ENCODE measurements around the gene LNX2.

LNX2 gene

DNA sequence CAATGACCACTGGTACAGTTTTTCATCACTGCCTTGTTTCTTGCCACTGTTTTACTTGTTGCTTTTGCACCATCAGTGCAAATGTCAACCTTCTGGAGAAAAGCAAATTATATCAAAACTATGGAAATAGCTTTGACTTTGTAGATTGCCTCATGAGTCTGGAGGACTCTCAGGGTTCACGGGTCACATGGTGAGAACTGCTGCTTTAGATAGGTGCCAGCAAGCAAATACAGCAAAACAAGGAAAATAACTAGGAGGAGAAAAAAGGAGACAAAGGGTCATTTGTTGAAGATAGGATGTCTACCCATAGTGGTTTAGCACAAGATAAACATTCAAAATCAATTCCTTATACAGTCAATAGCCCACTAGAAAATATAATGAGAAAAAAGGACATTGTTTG is 34.5 kb upstream of the LNX2 start:
- no peak overlapping the region for H3K4me2 ChIP-seq (ENCODE audit: insufficient read depth, low read length)
- H3K4me3 ChIP-seq (ENCODE audit: low read depth in 1 of 2, low read length in 2 of 2) = no peak overlapping the region
- H4K20me1 ChIP-seq (ENCODE audit: insufficient read depth, low read length) = no peaks in the 10 kb centered on the region
- TF ChIP-seq, protein P1, sequence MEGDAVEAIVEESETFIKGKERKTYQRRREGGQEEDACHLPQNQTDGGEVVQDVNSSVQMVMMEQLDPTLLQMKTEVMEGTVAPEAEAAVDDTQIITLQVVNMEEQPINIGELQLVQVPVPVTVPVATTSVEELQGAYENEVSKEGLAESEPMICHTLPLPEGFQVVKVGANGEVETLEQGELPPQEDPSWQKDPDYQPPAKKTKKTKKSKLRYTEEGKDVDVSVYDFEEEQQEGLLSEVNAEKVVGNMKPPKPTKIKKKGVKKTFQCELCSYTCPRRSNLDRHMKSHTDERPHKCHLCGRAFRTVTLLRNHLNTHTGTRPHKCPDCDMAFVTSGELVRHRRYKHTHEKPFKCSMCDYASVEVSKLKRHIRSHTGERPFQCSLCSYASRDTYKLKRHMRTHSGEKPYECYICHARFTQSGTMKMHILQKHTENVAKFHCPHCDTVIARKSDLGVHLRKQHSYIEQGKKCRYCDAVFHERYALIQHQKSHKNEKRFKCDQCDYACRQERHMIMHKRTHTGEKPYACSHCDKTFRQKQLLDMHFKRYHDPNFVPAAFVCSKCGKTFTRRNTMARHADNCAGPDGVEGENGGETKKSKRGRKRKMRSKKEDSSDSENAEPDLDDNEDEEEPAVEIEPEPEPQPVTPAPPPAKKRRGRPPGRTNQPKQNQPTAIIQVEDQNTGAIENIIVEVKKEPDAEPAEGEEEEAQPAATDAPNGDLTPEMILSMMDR (IDR thresholded peaks at IDR 0.05; ENCODE audit: borderline replicate concordance, extremely low read depth, low read length, poor library complexity, severe bottlenecking) = no peak
- no peak for TF ChIP-seq EZH2 (IDR thresholded peaks at IDR 0.05; ENCODE audit: borderline replicate concordance, low read depth, low read length, severe bottlenecking)
- H3K27ac ChIP-seq (ENCODE audit: low read length) = no peak overlapping the region
- H2AFZ ChIP-seq (ENCODE audit: low read depth, low read length) = no peak overlapping the region
- H3K4me1 ChIP-seq (ENCODE audit: insufficient read depth, low read length) = no peaks in the 10 kb centered on the region
- H3K36me3 ChIP-seq (ENCODE audit: insufficient read depth, low read length) = peaks cover 31% of the 10 kb centered on the region
- no peaks in the 10 kb centered on the region for H3K27me3 ChIP-seq (ENCODE audit: insufficient read depth, low read length, poor library complexity)
- H3K79me2 ChIP-seq (ENCODE audit: insufficient read depth, low read length) = peaks cover 6% of the 10 kb centered on the region; the same call in 1 of the 2 replicates
- DNase-seq (no peak), ATAC-seq (ENCODE audit: insufficient read depth, low read depth) (no peak)
- peaks cover 8% of the 10 kb centered on the region for H3K9me3 ChIP-seq (ENCODE audit: insufficient read depth, low read length, severe bottlenecking)
- H3K9ac ChIP-seq (ENCODE audit: low read depth, low read length) = no peak overlapping the region

GRCh38 chr13:27654059-27654458 is 33.7 kb upstream of the LNX2 start:
- Histone ChIP-seq H3K36me3 (ENCODE audit: insufficient read depth, low read length) (peaks cover 32% of the 10 kb centered on the region), H3K27me3 (ENCODE audit: insufficient read depth, low read length, poor library complexity) (no peaks in the 10 kb centered on the region), H3K9me3 (ENCODE audit: insufficient read depth, low read length, severe bottlenecking) (peaks cover 16% of the 10 kb centered on the region), H3K4me2 (ENCODE audit: insufficient read depth, low read length) (no peak overlapping the region), H3K9ac (ENCODE audit: low read depth, low read length) (no peak overlapping the region), H3K4me3 (ENCODE audit: low read depth in 1 of 2, low read length in 2 of 2) (no peak overlapping the region), H3K4me1 (ENCODE audit: insufficient read depth, low read length) (no peaks in the 10 kb centered on the region), H2AFZ (ENCODE audit: low read depth, low read length) (no peak overlapping the region), H4K20me1 (ENCODE audit: insufficient read depth, low read length) (no peaks in the 10 kb centered on the region), H3K27ac (ENCODE audit: low read length) (no peak overlapping the region), H3K79me2 (ENCODE audit: insufficient read depth, low read length) (0 out of 2 replicates have a peak, but pooled peaks cover 4% of the 10 kb centered on the region)
- ATAC-seq (ENCODE audit: insufficient read depth, low read depth) (no peak), DNase-seq (no peak)
- no peak for TF ChIP-seq EZH2 (IDR thresholded peaks at IDR 0.05; ENCODE audit: borderline replicate concordance, low read depth, low read length, severe bottlenecking)
- TF ChIP-seq, protein P1 (IDR thresholded peaks at IDR 0.05; ENCODE audit: borderline replicate concordance, extremely low read depth, low read length, poor library complexity, severe bottlenecking) = no peak

DNA sequence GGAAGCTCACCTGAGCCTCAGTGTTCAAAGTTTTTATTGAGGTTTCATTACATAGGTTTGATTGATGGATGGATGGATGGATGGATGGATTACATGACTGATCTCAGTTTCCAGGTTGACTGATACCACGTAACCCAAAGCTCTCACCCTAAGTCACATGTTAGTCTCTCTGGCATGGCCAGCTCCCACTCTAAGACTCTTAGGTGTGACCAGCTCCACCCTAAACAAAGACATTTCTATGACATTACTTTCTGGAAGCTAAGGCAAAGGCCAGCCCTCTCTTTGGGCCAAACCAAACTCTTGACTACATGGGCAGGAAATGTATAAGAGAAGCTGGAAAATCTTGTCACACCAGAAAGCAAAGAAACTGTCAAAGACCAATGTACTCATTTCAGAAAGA is 30.0 kb upstream of the LNX2 start:
- DNase-seq (no peak), ATAC-seq (ENCODE audit: insufficient read depth, low read depth) (no peak)
- Histone ChIP-seq H3K4me1 (ENCODE audit: insufficient read depth, low read length) (no peaks in the 10 kb centered on the region), H2AFZ (ENCODE audit: low read depth, low read length) (no peak overlapping the region), H3K9ac (ENCODE audit: low read depth, low read length) (no peak overlapping the region), H3K9me3 (ENCODE audit: insufficient read depth, low read length, severe bottlenecking) (peaks cover 22% of the 10 kb centered on the region), H3K79me2 (ENCODE audit: insufficient read depth, low read length) (peaks cover 7% of the 10 kb centered on the region; the same call in 1 of the 2 replicates), H3K27me3 (ENCODE audit: insufficient read depth, low read length, poor library complexity) (no peaks in the 10 kb centered on the region), H3K4me3 (ENCODE audit: low read depth in 1 of 2, low read length in 2 of 2) (no peak overlapping the region), H4K20me1 (ENCODE audit: insufficient read depth, low read length) (no peaks in the 10 kb centered on the region; the same call in 1 of the 2 replicates), H3K4me2 (ENCODE audit: insufficient read depth, low read length) (no peak overlapping the region), H3K36me3 (ENCODE audit: insufficient read depth, low read length) (peaks cover 43% of the 10 kb centered on the region), H3K27ac (ENCODE audit: low read length) (no peak overlapping the region)
- TF ChIP-seq EZH2 (IDR thresholded peaks at IDR 0.05; ENCODE audit: borderline replicate concordance, low read depth, low read length, severe bottlenecking) = no peak
- TF ChIP-seq, protein P1 (IDR thresholded peaks at IDR 0.05; ENCODE audit: borderline replicate concordance, extremely low read depth, low read length, poor library complexity, severe bottlenecking) = no peak

- peaks cover 21% of the 10 kb centered on the region; the same call in 1 of the 2 replicates for H4K20me1 ChIP-seq (ENCODE audit: insufficient read depth, low read length)
- H3K4me1 ChIP-seq (ENCODE audit: insufficient read depth, low read length) = no peaks in the 10 kb centered on the region
- DNase-seq = no peak
- ATAC-seq (ENCODE audit: insufficient read depth, low read depth) = no peak
- H3K27me3 ChIP-seq (ENCODE audit: insufficient read depth, low read length, poor library complexity) = no peaks in the 10 kb centered on the region
- no peak for TF ChIP-seq EZH2 (IDR thresholded peaks at IDR 0.05; ENCODE audit: borderline replicate concordance, low read depth, low read length, severe bottlenecking)
- TF ChIP-seq, protein P1 (IDR thresholded peaks at IDR 0.05; ENCODE audit: borderline replicate concordance, extremely low read depth, low read length, poor library complexity, severe bottlenecking) = no peak
- H3K27ac ChIP-seq (ENCODE audit: low read length) = no peak overlapping the region
- H3K36me3 ChIP-seq (ENCODE audit: insufficient read depth, low read length) = peaks cover 13% of the 10 kb centered on the region; the same call in 1 of the 2 replicates
- no peak overlapping the region for H2AFZ ChIP-seq (ENCODE audit: low read depth, low read length)
- H3K9ac ChIP-seq (ENCODE audit: low read depth, low read length) = no peak overlapping the region
- no peak overlapping the region for H3K4me3 ChIP-seq (ENCODE audit: low read depth in 1 of 2, low read length in 2 of 2)
- H3K79me2 ChIP-seq (ENCODE audit: insufficient read depth, low read length) = peaks cover 56% of the 10 kb centered on the region
- no peak overlapping the region for H3K4me2 ChIP-seq (ENCODE audit: insufficient read depth, low read length)
- peaks cover 8% of the 10 kb centered on the region for H3K9me3 ChIP-seq (ENCODE audit: insufficient read depth, low read length, severe bottlenecking)
These were observed 24.0 kb upstream of the LNX2 start for GRCh38 chr13:27644302-27644701.
